Stimulated activated CD4-positive, alpha-beta T cell treated with anti-CD3 and anti-CD28 coated beads, Interleukin-12 subunit alpha, Interleukin-12 subunit beta, amount 100 ng/mL, for 4 hours (primary cell): ENCODE data around the gene STK10.
"Not testable (repeated sequence)": the region's sequence is repeated elsewhere in the genome, so short reads cannot be mapped to it uniquely, and the experiment has no call there.

Experiments
- DNase-seq: peaks from one replicate; pipeline ENCODE4 v3.0.0-alpha.2; 2020

STK10 gene

DNA sequence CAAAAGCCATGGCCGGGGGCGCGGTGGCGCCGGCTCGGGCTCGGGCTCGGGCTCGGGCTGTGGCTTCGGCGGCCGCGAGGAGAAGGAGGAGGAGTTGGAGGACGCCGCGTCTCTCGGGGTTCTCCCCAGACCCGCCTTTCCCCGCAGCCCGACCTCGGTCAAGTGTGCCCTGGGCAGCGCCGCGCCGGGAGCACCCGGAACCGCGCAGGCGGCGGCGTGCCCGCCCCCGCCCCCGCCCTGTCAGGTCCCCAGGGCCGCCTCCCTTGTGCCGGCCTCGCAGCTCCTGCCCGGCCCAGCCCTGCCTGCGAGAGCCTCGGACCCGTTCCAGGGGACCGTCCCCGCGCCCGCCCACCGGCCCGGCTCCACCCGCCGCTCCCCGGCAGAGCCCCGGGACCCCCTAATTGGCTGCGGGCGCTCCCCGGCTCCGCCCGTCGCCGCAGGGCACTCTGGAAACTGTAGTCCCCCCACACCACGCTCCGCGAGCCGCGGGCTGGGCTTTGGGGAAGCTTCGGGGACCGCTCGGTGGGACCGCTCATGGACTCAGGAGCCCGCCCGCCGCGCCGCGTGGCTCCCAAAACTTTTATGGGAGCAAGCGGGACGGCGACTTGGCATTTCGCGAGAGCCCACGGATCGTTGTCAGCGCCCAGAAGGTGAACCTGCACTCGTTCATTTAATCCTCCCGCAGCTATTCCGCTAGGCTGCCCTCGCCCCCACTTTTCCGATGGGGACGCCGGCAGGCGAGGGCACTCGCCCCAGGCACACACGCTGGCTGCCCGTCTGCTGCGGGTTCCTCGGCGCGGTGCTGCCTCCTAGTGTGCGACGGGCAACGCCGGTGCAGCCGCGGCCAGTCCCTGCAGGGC lies at the start of gene STK10:
TSS of gene STK10 (minus strand) at position 192 of the 860 bp plus-strand sequence. CDS start at position 10, 182 bp downstream.
- peak; percentile 87 for DNase-seq

GRCh38 chr5:172235827-172236736 lies 48.1 kb upstream of the STK10 start:
- DNase-seq = no peak

GRCh38 chr5:172235132-172235780 lies 47.2 kb upstream of the STK10 start:
- DNase-seq = no peak

DNA sequence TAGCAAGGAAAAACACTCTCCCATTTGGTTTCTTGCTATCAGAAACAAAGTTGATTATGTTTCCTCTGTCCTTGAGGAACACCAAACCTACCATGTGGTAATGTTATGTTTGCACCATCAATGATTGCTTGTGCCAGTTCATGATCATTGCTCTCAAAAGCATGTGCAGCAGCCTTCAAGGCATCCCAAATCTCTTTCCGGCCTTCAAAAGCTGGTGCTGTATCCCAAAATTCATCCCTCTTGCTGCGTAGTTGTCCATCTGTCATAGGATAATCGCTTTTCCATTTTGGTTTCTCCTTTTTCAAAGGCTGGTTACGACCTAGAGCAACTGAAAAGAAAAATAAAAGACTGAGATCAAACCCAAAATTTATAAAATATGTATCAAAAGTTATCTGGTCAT lies 46.0 kb upstream of the STK10 start:
- no peak for DNase-seq

DNA sequence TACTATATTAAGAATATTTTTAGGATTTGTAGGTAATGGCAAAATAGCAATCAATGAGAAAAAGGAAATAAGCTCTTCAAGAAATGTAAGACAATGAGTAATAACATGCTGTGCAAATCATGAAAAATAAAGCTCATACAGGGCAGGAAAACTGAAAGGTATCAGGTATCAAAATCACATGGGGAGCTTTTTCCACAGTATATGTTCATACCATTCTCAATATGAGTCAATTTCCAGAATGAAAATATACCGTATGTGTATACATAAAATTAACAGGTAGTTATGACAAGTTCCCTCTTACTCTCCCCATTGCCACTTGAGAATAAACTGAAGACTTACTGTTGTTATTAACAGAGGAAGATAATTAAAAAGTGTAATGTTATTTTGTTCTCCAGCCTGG lies 41.9 kb upstream of the STK10 start:
- DNase-seq = no peak

DNA sequence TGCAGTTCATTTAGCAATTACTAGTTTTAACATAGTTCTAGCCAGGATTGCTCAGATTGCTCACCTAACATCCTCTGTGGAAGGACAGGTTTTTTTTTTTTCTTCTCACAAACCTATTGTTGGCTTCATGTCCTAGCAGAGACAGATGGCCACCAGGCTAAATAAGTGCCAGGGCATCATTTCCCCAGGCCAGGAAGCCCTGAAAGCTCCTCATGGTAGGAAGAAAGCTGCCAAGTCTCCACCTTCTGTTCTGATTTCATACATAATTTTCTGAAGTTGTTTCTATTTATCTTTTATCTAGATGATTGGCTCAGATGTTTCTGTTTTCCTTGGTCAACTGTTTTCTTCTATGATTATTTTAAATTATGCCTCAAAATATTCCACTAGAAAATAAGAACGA lies 37.0 kb upstream of the STK10 start:
- DNase-seq = no peak

- peak; percentile 39 for DNase-seq
These were observed 36.2 kb upstream of the STK10 start for GRCh38 chr5:172223901-172224873.

DNA sequence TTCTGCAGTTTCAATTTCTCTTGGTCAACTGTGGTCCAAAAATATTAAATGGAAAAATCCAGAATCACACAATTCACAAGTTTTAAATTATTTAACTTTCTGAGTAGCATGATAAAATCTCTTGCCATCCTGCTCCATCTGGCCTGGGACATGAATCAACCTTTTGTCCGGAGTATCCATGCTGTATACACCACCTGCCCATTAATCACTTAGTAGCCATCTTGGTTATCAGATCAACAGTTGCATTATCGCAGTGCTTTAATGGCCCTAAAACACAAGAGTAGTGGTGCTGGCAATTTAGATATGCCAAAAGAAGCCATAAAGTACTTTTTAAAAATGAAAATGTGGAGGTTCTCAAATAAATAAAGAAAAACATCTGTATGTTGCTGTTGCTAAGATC lies 31.3 kb upstream of the STK10 start:
- DNase-seq = no peak

GRCh38 chr5:172216345-172216744 lies 28.3 kb upstream of the STK10 start:
- no peak for DNase-seq

DNA sequence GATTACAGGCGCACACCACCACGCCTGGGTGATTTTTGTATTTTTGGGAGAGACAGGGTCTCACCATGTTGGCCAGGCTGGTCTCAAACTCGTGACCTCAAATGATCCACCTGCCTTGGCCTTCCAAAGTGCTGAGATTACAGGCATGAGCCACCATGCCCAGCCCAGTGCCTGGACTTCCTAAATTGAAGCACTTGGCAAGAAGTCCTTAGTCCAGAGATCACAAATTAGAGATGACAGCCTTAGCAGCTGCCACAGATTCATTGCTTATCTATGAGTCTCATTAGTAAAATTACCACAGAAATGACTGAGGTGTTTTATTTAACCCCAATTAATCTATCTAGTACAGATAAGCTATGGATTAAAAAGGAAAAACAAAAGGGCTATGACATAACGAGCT lies 25.1 kb upstream of the STK10 start:
- DNase-seq = no peak

DNA sequence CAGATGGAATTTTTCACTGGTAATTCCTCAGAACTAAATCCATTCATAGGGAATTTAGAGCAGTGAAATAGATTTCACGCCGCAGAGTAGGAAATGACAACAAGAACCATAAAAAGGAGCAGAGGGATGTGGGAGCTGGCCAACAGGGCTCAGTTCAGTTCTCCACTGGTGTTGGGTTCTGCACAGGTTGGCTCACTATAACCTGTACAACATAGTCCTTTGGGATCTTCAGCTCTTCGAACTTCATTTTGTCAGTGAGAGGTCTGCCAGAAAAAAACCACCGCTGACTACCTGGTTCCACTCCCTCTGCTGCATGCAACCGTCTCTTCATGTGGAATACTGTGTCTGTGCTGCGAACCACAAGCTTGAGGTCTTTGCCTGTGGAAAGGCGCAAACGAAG lies 23.7 kb upstream of the STK10 start:
- DNase-seq = no peak

DNA sequence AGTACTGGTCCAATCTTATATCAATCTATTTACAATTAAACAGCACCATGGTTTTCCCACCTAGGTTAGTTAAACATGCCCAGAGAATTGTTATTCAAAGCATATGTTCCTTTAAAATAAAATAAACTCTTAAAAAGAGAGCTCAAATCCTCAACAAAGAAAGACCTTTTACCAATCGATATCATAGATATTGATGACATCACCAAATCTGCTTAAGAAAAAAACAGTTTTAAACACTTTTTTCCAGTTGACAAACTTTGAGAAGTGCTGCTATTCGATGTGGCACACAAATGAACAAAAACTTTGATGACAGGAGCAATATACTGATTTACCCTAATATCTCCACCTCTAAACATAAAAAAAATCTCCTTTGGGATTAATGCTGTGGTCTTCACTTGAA lies 21.7 kb upstream of the STK10 start:
- no peak for DNase-seq

- no peak for DNase-seq
These were observed 19.5 kb upstream of the STK10 start for GRCh38 chr5:172207511-172207910.

GRCh38 chr5:172205984-172206383 lies 18.0 kb upstream of the STK10 start:
- DNase-seq = not testable (repeated sequence)

DNA sequence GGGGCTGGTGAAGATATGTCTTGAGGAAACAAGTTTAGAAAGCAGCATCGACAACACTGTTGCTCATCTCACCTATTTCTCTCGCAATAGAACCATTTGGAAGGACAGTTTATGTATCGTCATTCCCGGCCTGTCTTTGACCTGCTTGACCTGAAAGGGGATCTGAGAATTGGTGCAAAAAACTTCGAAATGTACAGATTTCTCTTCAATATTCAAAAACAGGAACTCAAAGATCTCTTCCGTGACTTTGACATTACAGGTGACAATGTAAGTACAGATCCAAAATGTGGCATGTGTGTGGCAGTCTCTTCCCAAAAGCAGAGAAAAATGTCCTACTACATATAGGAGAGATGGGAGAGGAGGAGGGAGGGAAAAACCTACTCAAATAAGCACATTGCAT lies 12.5 kb upstream of the STK10 start:
- DNase-seq = no peak

- no peak for DNase-seq
These were observed 11.4 kb upstream of the STK10 start for GRCh38 chr5:172199446-172199845.

DNA sequence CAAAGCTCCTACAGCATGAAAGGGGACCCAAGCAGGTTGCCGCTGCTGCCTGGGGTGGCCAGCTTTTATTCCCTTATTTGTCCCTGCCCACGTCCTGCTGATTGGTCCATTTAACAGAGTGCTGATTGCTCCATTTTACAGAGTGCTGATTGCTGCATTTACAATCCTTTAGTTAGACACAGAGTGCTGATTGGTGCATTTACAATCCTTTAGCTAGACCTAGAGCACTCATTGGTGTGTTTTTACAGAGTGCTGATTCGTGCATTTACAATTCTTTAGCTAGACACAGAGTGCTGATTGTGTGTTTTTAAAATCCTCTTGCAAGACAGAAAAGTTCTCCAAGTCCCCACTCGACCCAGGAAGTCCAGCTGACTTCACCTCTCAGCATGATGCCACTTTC lies 9.8 kb upstream of the STK10 start:
- DNase-seq = not testable (repeated sequence)

DNA sequence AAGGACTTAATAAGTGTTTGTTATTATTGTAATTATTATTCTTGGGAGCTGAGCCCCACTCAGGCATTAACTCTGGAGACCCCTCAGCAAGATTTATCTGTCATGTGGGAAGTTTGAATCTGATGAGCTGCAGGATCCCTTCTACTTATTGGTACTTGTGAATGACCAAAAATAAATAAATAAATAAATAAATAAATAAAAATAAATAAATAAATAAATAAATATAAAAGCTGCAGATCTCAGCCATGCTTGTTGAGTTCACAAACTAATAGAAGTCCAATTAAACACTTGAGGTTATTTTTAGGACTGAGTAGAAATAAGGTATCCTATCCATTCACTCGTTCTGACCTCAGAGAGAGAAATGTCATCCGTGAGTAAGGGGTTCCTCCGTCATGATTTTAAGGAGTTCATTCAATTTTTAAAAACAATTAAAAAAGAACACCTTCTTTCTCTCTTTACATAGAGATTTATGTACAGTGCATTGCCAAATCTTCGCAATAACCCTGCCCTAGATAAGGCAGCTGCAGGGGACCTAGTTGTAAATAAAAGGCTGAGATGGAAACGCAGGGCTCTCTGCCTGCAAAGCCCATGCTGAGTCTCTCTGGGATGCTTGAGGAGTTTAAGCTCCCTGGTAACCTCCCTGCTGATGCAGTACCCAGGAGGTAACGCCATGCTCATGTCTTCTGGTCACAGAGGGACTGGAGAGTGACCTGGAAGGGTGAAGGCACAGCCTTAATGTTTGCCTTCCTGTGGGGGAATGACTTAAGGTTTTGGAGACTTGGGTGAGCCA lies 7.2 kb upstream of the STK10 start:
- DNase-seq = no peak

DNA sequence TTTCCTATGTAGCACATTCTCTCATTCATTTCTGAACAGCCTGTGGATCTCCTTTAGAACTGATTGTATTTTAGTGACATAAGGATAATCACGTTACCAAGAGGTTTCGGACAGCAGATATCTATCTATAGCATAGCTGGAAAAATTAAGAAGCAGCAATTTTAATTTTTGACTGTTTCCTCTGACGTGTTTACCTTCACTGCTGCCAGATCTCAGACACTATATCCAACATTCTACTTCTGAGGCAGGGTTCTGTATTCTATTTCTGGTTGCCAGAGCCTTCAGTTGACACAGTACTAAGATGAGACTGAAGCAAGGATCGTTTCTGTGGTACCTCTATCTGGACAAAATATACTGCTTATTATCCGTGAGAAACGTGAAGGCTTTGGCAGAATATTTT lies 5.8 kb upstream of the STK10 start, which contains the start of gene EFCAB9:
TSS of gene EFCAB9 (plus strand) at position 301 of the 400 bp plus-strand sequence. CDS start at position 302, 1 bp downstream.
- no peak for DNase-seq

DNA sequence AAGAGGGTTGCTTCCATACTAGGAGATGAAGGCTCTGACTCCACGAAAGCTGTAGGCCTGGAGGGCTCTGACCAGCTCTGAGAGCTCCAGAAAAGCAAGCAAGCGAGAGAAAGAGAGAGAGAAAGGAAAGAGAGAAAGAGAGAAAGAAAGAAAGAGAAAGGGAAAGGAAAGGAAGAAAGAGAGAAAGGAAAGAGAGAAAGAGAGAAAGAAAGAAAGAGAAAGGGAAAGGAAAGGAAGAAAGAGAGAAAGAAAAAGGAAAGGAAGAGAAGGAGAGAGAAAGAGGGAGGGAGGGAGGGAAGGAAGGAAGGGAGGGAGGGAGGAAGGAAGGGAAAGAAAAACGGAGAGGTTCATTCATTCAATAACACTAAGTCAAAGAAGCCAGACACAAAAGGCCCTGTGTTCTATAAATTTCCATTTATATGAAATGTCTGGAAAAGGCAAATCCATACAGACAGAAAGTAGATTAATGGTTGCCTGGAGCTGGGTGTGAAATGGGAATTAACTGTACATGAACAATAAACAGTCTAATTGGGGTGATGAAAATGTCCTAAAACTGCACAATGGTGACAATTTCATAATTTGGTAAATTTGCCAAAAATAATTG lies 1.8 kb upstream of the STK10 start:
- no peak for DNase-seq
